GM12878 (cell line): Measurements from ENCODE around the gene MRPL36. TPM values are rescaled to one million over a fixed set of nuclear protein-coding genes. Genes with fewer than 3 reads are reported as not detected.

Experiments
- ATAC-seq: fragments of 200-7000 bp; cut with Tn5 transposase; 3 replicates; pipeline ENCODE4 v1.9.1; 2020; ENCODE audit warnings: mild to moderate bottlenecking, moderate library complexity
- BruUV-seq: library from RNA; stranded (reverse); fragments of 400-500 nt; replicated peaks from 2 replicates; lab custom pipeline; 2021; lab: Mats Ljungman, UMichigan
- CTCF ChIA-PET: fragments of 300-600 bp; sonication (Branson Sonifier 250); formaldehyde crosslinking; extraction: SDS; loops from one replicate; lab custom pipeline; 2021; ENCODE audit warnings: inconsistent platforms; lab: Yijun Ruan, JAX
- POLR2A ChIA-PET: fragments of 350-600 bp; formaldehyde crosslinking; extraction: SDS; loops from one replicate; lab custom pipeline; 2021; ENCODE audit warnings: inconsistent platforms; lab: Charles Lee
- RAD21 ChIA-PET: fragments of 300-600 bp; sonication (Branson Sonifier 250); formaldehyde crosslinking; loops from one replicate; lab custom pipeline; 2023; ENCODE audit warnings: antibody characterized with exemption; ENCODE audit not compliant: unreplicated experiment; lab: Charles Lee
- SMC1A ChIA-PET: fragments of 300-600 bp; sonication (Branson Sonifier 250); formaldehyde crosslinking; loops from one replicate; lab custom pipeline; 2023; ENCODE audit not compliant: unreplicated experiment, uncharacterized antibody; lab: Charles Lee
- DNase-seq: peaks from one replicate; pipeline ENCODE4 v3.0.0-alpha.2; 2011; ENCODE audit warnings: low read depth, low spot score
- FAIRE-seq: peaks from 3 replicates; lab custom pipeline; 2011; peaks lifted over from hg19 to GRCh38; lab: Jason Lieb, UNC
- H2AFZ ChIP-seq: 2 replicates; pipeline ENCODE4 v1.6.0; 2011; ENCODE audit warnings: low read depth, low read length, control low read depth; ENCODE audit not compliant: control insufficient read depth
- H3K27ac ChIP-seq: 2 replicates; pipeline ENCODE4 v1.5.1; 2011; ENCODE audit warnings: control low read depth; ENCODE audit not compliant: control insufficient read depth, insufficient read depth
- H3K27me3 ChIP-seq, 2 experiments: replicated peaks in 1 of 2; 2 replicates each; pipeline versions ENCODE4 v1.6.0 to v1.6.1; 2011; ENCODE audit warnings: low read length in 1 of 2; ENCODE audit not compliant: control insufficient read depth in 2 of 2, insufficient read depth in 2 of 2
- H3K36me3 ChIP-seq, 2 experiments: 2 replicates each; pipeline ENCODE4 v1.5.1; 2011; ENCODE audit warnings: low read length in 1 of 2; ENCODE audit not compliant: control insufficient read depth in 2 of 2, insufficient read depth in 2 of 2
- H3K4me1 ChIP-seq: 2 replicates; pipeline ENCODE4 v1.6.1; 2011; ENCODE audit warnings: mild to moderate bottlenecking, low read length, moderate library complexity, mixed read lengths; ENCODE audit not compliant: control insufficient read depth, insufficient read depth
- H3K4me2 ChIP-seq: 2 replicates; pipeline ENCODE4 v1.6.0; 2011; ENCODE audit warnings: control low read depth; ENCODE audit not compliant: control insufficient read depth, insufficient read depth
- H3K4me3 ChIP-seq: fragments of 200-600 bp; sonication (generic); 2 replicates; pipeline ENCODE4 v1.5.1; 2016
- H3K79me2 ChIP-seq: 2 replicates; pipeline ENCODE4 v1.6.0; 2011; ENCODE audit warnings: low read length; ENCODE audit not compliant: control insufficient read depth, insufficient read depth
- H3K9ac ChIP-seq: 2 replicates; pipeline ENCODE4 v1.8.0; 2011; ENCODE audit warnings: low read length, control low read depth, mixed read lengths; ENCODE audit not compliant: control insufficient read depth, insufficient read depth
- H3K9me3 ChIP-seq: replicated peaks from 3 replicates; pipeline ENCODE4 v1.5.1; 2011; ENCODE audit warnings: mild to moderate bottlenecking, low read length; ENCODE audit not compliant: control insufficient read depth, insufficient read depth
- H4K20me1 ChIP-seq: 2 replicates; pipeline ENCODE4 v1.6.0; 2011; ENCODE audit not compliant: control insufficient read depth, insufficient read depth
- CBFB ChIP-seq: IDR thresholded peaks from 2 replicates; pipeline ENCODE4 v1.6.1; 2016; ENCODE audit warnings: antibody characterized with exemption, low read depth
- CBX5 ChIP-seq: sonication (generic); IDR thresholded peaks from 2 replicates; pipeline ENCODE4 v1.6.1; 2016; ENCODE audit warnings: low read depth, moderate library complexity, mild to moderate bottlenecking, inconsistent platforms
- CHD4 ChIP-seq: fragments of 200-600 bp; sonication (generic); IDR thresholded peaks from 2 replicates; pipeline ENCODE4 v1.6.1; 2016; ENCODE audit warnings: mild to moderate bottlenecking
- DPF2 ChIP-seq: fragments of 450-650 bp; IDR thresholded peaks from 2 replicates; pipeline ENCODE4 v1.6.1; 2017; ENCODE audit warnings: mild to moderate bottlenecking
- E2F4 ChIP-seq: IDR thresholded peaks from 2 replicates; pipeline ENCODE4 v1.6.1; 2012; ENCODE audit warnings: low read depth, low read length, improper control_type of control experiment
- IKZF2 ChIP-seq, 2 experiments: fragments of 450-650 bp; IDR thresholded peaks; 2 replicates each; pipeline ENCODE4 v1.6.1; 2017; ENCODE audit warnings: mild to moderate bottlenecking in 2 of 2, moderate library complexity in 2 of 2
- LARP7 ChIP-seq: fragments of 450-650 bp; IDR thresholded peaks from 2 replicates; pipeline ENCODE4 v1.6.1; 2017; ENCODE audit warnings: mild to moderate bottlenecking
- NFYB ChIP-seq: IDR thresholded peaks from 2 replicates; pipeline ENCODE4 v1.6.1; 2011; ENCODE audit warnings: low read depth, mild to moderate bottlenecking, low read length, improper control_type of control experiment, moderate library complexity; ENCODE audit not compliant: insufficient read depth
- NRF1 ChIP-seq: conservative IDR thresholded peaks from 2 replicates; pipeline ENCODE4 v1.6.1; 2011; ENCODE audit warnings: mild to moderate bottlenecking, low read depth, low read length, improper control_type of control experiment
- PAX8 ChIP-seq: fragments of 450-650 bp; IDR thresholded peaks from 2 replicates; pipeline ENCODE4 v1.6.1; 2017; ENCODE audit warnings: mild to moderate bottlenecking, moderate library complexity
- PML ChIP-seq: IDR thresholded peaks from 2 replicates; pipeline ENCODE4 v1.6.1; 2012; ENCODE audit warnings: low read length, inconsistent platforms
- POU2F2 ChIP-seq: IDR thresholded peaks from 3 replicates; pipeline ENCODE4 v1.6.1; 2011; ENCODE audit warnings: low read depth, mild to moderate bottlenecking, low read length, borderline replicate concordance
- RBBP5 ChIP-seq: fragments of 200-600 bp; sonication (generic); conservative IDR thresholded peaks from 2 replicates; pipeline ENCODE4 v1.6.1; 2016
- SREBF2 ChIP-seq: IDR thresholded peaks from 2 replicates; pipeline ENCODE4 v1.6.1; 2012; ENCODE audit warnings: mild to moderate bottlenecking, low read length
- TCF7 ChIP-seq: IDR thresholded peaks from 2 replicates; pipeline ENCODE4 v1.6.1; 2014; ENCODE audit warnings: antibody characterized with exemption, borderline replicate concordance
- YBX1 ChIP-seq: fragments of 450-650 bp; IDR thresholded peaks from 2 replicates; pipeline ENCODE4 v1.6.1; 2016; ENCODE audit warnings: antibody characterized with exemption
- YY1 ChIP-seq: IDR thresholded peaks from 2 replicates; pipeline ENCODE4 v1.6.1; 2011; ENCODE audit warnings: low read depth, mild to moderate bottlenecking, low read length
- ZBED1 ChIP-seq: IDR thresholded peaks from 2 replicates; pipeline ENCODE4 v1.6.1; 2016; ENCODE audit warnings: borderline replicate concordance
- WGBS: methylation state at CpG from one replicate; pipeline ENCODE4 v1.1.6; 2016; ENCODE audit warnings: low lambda C conversion rate; ENCODE audit not compliant: insufficient replicate concordance, insufficient coverage; ENCODE audit errors: missing lambda C conversion rate; 5-methylcytosine and 5-hydroxymethylcytosine counted together
- in situ Hi-C: fragments of 300-500 bp; cut with MboI; formaldehyde crosslinking; loops from 9 replicates; pipeline ENCODE4 v1.14.3; 2018; ENCODE audit warnings: mixed read lengths
- intact Hi-C: fragments of 100-400 bp; cut with micrococcal nuclease; formaldehyde crosslinking; loops from one replicate; pipeline ENCODE4 v1.14.2; 2022; ENCODE audit not compliant: unreplicated experiment
- polyA plus RNA-seq, 11 experiments: library from polyadenylated mRNA; depleted of rRNA in 4 of 11; unstranded in 6 of 11; stranded (reverse) in 5 of 11; fragments of >200 nt; fragmentation: Nextera tagmentation in 4 of 11; fragmentation: Illumina TruSeq in 1 of 11; extraction: Ambion mirVana in 4 of 11; extraction: Trizol in 1 of 11; gene quantifications; 1 replicate in 1 of 11; 2 replicates in 10 of 11; pipeline versions ENCODE4 v1.2.1 to v1.2.3, GENCODE V29; 2011 to 2016; ENCODE audit warnings: inconsistent platforms in 2 of 11, missing spikeins in 2 of 11, low read depth in 1 of 11
- total RNA-seq, 4 experiments: library from RNA; depleted of rRNA in 3 of 4; stranded (reverse); fragments of >200 nt in 3 of 4; fragmentation: Illumina TruSeq in 1 of 4; extraction: Trizol in 1 of 4; gene quantifications; 2 replicates each; pipeline versions ENCODE4 v1.2.1 to v1.2.3, GENCODE V29; 2013 to 2021
- TF ChIP-seq, protein P1 (sequence below): IDR thresholded peaks from 2 replicates; pipeline ENCODE4 v1.6.1; 2011; ENCODE audit warnings: borderline replicate concordance, low read depth, mild to moderate bottlenecking, moderate library complexity, mixed read lengths, low read length; ENCODE audit not compliant: insufficient read depth; ENCODE audit errors: extremely low read length

The MRPL36 gene
- total and polyA plus RNA-seq, 10 of the 15 experiments (the other 5 are each of a cell fraction or from before 2014, with no cell fraction given): 89.2 to 559 (median 152) TPM

- TF ChIP-seq ZBED1 (no peak), POU2F2 (no peak), DPF2 (no peak)
- TF ChIP-seq, protein P1, sequence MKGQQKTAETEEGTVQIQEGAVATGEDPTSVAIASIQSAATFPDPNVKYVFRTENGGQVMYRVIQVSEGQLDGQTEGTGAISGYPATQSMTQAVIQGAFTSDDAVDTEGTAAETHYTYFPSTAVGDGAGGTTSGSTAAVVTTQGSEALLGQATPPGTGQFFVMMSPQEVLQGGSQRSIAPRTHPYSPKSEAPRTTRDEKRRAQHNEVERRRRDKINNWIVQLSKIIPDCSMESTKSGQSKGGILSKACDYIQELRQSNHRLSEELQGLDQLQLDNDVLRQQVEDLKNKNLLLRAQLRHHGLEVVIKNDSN: no peak
Measured at GRCh38 chr5:1810581-1811101, 11.0 kb upstream of the MRPL36 start (continued).

DNA sequence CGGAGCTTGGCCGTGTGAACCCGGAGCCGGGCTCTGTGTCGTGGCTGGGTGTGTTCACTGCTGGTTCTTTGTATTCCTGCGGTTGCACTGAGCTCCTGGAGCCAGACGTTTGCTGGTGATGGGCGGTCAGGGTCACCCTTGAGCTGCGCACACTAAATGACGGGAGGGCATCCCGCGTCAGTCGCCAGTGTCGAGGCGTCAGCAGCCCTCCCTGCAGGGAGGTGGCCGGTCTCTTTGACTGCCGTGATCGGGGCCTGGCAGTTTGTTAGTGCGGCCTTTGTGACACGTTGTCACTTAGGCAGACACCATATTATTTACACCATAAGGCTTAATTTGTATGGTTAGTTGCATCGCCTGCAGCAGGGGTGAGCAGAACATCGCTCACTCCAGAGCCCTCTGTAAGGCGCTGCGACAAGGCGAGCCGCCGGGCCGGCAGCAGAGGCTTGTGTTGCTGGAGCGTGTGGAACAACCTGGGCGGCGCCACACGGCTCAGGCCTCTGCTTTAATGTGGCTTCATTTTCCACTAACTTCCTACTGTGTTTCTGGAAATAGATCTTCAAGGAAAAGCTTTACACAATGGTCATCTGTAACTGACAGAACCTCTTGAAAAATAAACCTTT is 9.9 kb upstream of the MRPL36 start:
- CTCF ChIA-PET: interaction anchor here (1.4 kb wide), 1 partner anchor 14 kb away, joined by 3 read pairs; no protein-coding TSS in a partner anchor
- no peak overlapping the region for H3K9ac ChIP-seq
- intact Hi-C loops: loop anchor here (10.0 kb wide), 1 partner anchor 75 kb away; no protein-coding TSS in a partner anchor
- ATAC-seq (no peak), DNase-seq (no peak), FAIRE-seq (no peak)
- H3K4me2 ChIP-seq: no peak overlapping the region
- WGBS: 93% methylated on average over 31 of the region's 32 CpGs
- RAD21 ChIA-PET: no interaction called here
- POLR2A ChIA-PET: no interaction called here
- TF ChIP-seq NRF1 (no peak), PML (no peak), E2F4 (no peak), TCF7 (no peak), LARP7 (no peak), CBFB (no peak), CHD4 (no peak), NFYB (no peak), PAX8 (no peak), IKZF2 (IDR thresholded peaks at IDR 0.05) (no peak), RBBP5 (no peak), SREBF2 (no peak), YBX1 (no peak), YY1 (no peak), CBX5 (no peak)
- H3K27ac ChIP-seq: no peak overlapping the region
- H3K36me3 ChIP-seq: peaks cover 26 to 35% of the 10 kb centered on the region in 2 experiments
- SMC1A ChIA-PET: no interaction called here
- no peaks in the 10 kb centered on the region; the same call in none of the 2 replicates for H3K79me2 ChIP-seq
- H3K27me3 ChIP-seq: no peaks in the 10 kb centered on the region
- in situ Hi-C loops: no loop called here
- H4K20me1 ChIP-seq: no peaks in the 10 kb centered on the region; the same call in 1 of the 2 replicates
- no peak overlapping the region for H3K4me3 ChIP-seq
- H3K4me1 ChIP-seq: no peaks in the 10 kb centered on the region
- H2AFZ ChIP-seq: no peak overlapping the region
- BruUV-seq: no TSS peak
- no peaks in the 10 kb centered on the region for H3K9me3 ChIP-seq
